Measurements from ENCODE around the gene CAPZB.

GRCh38 chr1:19436716-19437476 is 48.4 kb downstream of the CAPZB start:
- no peak for TF ChIP-seq CTCF (IDR thresholded peaks at IDR 0.05; ENCODE audit: borderline replicate concordance, extremely low read depth, low read length, poor library complexity, severe bottlenecking)
- TF ChIP-seq EZH2 (IDR thresholded peaks at IDR 0.05; ENCODE audit: borderline replicate concordance, low read depth, low read length, severe bottlenecking): no peak

Measured in DND-41 (cell line).